ENCODE results near the gene C2.

DNA sequence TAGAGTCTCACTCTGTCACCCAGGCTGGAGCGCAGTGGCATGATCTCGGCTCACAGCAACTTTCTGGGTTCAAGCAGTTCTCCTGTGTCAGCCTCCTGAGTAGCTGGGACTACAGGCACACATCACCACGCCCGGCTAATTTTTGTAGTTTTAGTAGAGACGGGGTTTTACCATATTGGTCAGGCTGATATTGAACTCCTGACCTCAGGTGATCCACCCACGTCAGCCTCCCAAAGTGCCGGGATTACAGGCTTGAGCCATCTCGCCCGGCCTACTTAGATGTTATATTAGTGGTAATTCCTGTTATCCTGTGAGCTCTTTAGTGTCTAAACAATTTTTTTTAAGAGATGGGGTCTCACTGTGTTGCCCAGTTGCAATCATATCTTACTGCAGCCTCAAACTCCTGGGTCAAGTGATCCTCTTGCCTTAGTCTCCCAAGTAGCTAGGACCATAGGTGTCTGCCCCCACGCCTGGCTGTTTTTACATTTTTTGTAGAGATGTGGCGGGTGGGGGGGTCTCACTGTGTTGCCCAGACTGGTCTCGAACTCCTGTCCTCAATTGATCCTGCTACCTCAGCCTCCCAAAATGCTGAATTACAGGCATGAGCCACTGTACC lies 50.4 kb downstream of the C2 start:
- TF ChIP-seq, protein P1, sequence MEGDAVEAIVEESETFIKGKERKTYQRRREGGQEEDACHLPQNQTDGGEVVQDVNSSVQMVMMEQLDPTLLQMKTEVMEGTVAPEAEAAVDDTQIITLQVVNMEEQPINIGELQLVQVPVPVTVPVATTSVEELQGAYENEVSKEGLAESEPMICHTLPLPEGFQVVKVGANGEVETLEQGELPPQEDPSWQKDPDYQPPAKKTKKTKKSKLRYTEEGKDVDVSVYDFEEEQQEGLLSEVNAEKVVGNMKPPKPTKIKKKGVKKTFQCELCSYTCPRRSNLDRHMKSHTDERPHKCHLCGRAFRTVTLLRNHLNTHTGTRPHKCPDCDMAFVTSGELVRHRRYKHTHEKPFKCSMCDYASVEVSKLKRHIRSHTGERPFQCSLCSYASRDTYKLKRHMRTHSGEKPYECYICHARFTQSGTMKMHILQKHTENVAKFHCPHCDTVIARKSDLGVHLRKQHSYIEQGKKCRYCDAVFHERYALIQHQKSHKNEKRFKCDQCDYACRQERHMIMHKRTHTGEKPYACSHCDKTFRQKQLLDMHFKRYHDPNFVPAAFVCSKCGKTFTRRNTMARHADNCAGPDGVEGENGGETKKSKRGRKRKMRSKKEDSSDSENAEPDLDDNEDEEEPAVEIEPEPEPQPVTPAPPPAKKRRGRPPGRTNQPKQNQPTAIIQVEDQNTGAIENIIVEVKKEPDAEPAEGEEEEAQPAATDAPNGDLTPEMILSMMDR (IDR thresholded peaks at IDR 0.05) = no peak
- TF ChIP-seq POLR2A (IDR thresholded peaks at IDR 0.05) = no peak

Data from adrenal gland (tissue), 5 donors.